HG02884 (cell line): ENCODE data around the gene ARL14EP.

Source experiments
- ATAC-seq: cut with Tn5 transposase; IDR thresholded peaks from one replicate; pipeline ENCODE4 v1.9.1; 2021; ENCODE audit warnings: mild to moderate bottlenecking, moderate library complexity; ENCODE audit not compliant: unreplicated experiment

The ARL14EP gene

DNA sequence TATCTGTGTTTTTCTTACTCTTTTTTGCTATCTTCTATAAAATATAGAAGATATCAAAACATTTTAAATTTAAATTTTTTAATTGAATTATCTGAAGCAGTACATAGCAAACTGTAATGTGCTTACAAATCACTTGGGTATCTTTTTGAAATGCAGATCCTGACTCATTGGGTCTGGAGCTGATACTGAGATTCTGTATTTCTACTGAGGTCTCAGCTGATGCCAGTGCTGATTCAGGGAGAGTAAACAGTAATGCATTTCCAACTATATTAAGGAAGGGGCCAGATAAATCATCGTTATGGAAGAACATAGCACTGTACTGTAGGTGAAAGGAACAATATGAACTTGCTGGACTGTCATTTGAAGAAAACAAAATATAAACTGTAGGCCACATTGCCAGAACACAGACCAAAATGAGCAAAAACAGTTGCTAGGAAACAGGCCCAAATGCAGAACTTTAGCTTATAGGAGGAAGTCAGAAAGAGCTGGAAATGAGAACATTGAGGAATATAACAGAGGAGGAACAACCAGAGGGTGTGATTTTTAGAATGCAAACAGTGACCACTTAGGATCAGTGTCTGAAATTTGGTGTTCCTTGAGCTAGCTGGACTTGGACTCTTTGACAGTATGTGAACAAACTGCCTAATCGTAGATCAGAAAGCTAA lies 3.3 kb downstream of the ARL14EP start:
- ATAC-seq, result no peak

GRCh38 chr11:30326906-30327305 lies 4.0 kb downstream of the ARL14EP start:
- ATAC-seq, result no peak

DNA sequence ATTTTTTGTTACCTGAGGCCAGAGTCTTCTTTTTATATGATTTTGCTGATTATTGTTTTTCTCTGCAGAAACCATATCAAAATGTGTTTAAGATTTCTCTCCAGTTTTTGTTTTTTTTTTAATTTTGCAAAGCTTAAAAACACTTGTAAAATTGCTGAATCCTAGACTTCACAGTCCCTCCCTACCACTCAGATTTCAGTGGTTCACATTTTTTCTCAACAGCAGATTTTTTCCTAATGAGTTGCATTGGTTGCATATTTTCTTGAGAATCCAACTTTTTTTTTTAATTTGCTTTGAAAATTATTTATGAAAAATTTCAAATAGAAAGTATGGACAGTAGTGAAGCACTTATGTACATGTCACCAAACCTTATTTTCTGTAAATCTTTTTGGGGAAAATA lies 5.8 kb downstream of the ARL14EP start:
- no peak for ATAC-seq

DNA sequence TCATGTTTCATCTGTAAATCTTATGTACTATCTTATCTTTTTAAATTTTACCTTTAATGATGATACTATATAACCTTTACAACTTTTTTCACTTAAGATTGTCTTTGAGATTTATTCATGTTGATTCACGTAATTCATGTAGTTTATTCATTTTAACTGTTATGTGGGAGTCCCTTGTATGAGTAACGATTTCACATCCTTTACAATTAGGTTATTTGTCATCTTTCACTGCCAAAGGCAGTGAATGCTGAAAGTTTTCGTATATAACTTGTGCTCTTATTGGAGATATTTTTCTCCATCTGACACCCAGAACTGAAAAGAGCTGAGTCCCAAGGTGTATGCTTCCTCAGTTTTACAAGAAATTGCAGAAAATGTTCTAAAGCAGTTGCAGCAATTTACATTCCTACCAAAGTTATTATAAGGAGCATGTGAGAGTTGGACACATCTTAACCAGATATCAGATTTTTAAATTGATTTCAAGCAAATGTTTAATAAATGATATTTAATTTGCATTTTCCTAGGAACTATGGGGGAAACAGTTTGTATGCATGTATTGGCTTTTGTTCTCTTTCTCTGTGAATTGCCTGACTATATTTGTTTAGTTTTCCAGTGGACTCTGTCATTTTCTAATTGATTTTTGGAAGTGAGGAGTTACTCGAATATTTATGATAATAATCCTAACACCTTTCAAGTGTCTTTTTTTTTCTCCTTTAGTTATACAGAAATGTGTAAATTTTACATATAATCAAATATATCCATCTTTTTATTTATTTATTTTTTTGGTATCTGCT lies 6.4 kb downstream of the ARL14EP start:
- no peak for ATAC-seq

GRCh38 chr11:30333405-30333804 lies 10.5 kb downstream of the ARL14EP start:
- ATAC-seq, result peak; percentile 70

GRCh38 chr11:30342736-30343166 lies 19.8 kb downstream of the ARL14EP start:
- ATAC-seq, result peak; percentile 91

- peak; percentile 26 for ATAC-seq
These were observed 21.2 kb downstream of the ARL14EP start for GRCh38 chr11:30344085-30344484.

- ATAC-seq, result no peak
These were observed 22.7 kb downstream of the ARL14EP start for GRCh38 chr11:30345644-30346043.

DNA sequence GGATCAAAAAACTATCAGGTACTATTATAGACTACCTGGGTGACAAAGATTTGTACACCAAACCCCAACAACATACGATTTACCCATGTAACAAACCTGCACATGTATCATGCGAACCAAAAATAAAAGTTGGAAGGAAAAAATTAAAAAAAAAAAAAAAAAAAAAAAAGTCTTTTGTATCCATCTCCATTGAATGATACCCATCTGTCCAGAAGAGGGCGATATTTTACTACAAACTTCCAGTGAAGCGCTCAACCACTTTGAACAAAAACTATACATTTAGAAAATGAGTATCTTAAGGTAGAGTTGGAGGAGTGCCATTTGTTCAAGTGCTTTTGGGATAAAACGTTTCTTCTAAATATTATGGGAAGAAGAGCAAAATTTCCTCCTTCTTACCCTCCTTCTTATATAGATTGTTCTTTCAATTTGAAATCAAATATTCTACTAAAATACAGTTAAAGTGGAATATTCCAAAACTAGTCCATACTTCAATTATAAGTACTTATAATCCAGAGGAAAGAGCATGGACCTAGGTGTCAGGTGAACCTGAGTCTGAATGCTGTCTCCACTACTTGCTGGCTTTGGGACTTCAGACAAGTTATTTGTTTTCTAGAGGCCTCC lies 23.3 kb downstream of the ARL14EP start:
- no peak for ATAC-seq

DNA sequence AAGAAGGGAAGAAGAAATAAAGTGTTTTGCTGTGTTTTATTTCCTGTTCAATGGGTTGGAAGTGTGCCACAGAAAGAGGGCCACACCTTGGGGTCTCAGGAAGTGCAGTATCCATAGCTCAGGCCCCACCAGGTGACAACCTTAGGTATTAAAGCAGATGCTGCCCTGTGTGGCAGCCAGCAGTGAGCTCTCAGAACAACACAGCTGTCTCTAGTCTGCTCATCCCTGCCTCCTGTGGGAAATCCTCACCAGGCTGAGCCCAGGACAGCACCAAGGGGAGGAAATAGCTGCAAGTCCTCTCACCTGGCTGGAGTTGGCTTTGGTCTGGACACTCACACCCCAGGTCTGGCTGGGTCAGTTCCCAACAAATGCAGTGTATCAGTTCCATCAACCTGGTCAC lies 25.1 kb downstream of the ARL14EP start:
- ATAC-seq, result no peak

- no peak for ATAC-seq
These were observed 27.0 kb downstream of the ARL14EP start for GRCh38 chr11:30349885-30350284.

DNA sequence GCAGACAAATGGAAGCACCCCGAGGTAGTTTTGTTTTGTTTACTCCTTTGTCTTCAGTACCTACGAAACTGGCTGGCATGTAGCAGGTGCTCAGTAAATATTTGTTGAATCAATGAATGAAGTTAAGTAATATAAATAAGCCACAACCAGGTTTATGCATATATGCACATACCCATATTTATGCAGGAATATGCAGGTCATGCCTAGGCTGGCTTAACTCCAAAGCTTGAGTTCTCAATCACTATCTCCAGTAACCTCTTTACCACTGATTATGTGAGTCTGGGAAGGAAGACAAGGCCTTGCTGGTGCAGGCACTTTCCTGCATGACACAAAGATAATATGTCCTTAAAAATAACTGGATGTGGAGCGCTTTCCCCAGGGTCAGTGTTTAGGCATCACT lies 27.5 kb downstream of the ARL14EP start:
- ATAC-seq, result no peak

DNA sequence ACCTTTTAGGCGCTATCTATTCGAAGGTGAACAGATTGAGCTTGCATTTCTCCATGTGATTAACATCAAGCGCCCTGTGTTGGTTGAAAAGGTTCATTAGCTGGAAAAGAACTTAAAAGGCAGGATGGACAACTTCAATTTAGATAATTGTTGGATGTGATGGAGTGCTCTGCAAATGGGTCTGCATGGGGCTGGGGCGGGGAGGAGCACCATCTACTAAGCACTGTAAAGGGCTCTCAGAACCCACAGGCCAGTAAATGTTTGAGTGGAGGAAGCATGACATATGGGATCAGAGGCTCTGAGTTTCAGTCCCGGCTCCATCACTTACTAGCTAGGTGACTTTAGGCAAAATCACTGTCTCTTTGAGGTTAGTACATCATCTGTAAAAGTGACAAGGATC lies 28.2 kb downstream of the ARL14EP start:
- no peak for ATAC-seq

GRCh38 chr11:30356391-30356790 lies 33.5 kb downstream of the ARL14EP start:
- ATAC-seq, result no peak

GRCh38 chr11:30357872-30358271 lies 35.0 kb downstream of the ARL14EP start:
- ATAC-seq, result no peak

DNA sequence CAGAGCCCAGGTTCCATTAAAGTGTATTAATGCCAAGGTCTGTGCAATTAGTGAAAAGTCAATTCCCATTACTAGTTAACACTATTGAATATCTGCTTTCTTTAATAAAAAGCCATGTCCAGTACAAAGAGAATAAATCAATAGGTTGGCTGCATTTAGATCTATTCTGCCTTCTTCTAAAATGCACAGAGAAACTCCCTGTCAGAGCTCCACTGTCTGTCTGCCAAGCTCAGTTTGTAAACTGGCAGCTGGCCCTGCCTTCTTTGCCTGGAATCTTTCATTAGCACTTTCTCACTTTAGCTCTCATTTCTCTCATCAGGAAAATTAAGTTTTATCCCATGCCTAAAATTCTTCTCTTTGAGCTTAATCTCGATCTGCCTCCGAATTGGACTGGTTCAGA lies 35.6 kb downstream of the ARL14EP start:
- ATAC-seq, result no peak

GRCh38 chr11:30360741-30361140 lies 37.8 kb downstream of the ARL14EP start:
- ATAC-seq, result no peak

DNA sequence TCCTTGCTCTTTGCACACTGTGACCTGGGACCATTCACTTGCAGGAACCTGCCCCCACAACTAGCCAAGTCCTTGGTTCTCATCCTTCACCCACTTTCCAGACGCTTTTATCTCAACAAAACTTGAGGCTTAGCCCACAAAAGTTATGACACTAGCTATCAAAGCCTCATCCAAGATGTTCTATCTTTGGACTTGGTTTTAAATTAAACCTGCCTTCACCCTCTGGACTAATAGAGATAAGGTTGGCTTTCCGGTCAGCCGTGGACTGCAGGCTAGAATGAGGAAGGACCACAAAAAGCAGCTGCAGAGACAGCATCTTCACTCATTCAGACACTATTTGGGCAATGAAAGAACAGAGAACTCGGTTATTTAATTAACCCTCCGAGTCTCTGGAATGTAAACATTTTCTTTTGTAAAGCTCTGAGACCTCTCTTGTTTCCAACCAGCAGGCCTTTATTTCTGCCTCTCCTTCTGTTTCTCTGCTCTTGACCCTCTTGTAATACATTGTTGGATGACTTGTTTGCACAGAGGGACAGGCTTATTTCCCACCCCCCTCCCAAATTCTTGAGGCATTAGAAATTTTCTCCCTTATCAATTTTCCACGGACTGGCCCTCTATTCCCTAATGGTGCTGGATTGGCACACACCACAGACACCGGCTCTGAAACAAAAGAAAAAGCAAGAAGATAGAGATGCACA lies 41.4 kb downstream of the ARL14EP start:
- no peak for ATAC-seq

DNA sequence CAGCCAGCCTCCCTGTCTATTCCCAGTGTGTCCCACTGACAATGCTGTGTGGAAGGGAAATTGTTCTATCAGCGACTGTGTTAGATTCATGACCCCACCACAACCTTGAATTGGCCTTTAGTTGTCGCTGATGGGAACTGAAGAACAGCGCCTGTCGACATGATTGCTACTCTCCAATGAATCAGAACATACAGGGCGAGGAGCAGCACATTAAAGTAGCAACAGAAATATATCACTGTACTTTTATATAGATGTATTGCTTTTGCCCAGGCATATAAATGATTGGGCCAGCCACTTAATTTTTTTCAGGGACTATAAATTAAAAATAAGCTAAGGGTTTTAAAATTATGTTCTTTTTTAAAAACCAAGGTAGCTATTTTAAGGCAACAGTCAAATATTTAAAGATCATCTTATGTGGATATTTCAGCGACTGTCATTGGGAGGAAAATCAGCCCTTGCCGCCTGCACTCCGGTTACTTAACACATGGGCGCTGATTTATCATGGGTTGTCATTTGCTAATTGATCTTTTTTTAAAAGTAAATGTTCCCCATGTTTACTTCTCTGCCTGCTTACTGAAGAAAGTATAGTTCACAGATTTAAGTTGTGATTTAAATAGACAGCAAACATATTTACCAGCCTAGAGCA lies 42.1 kb downstream of the ARL14EP start:
- ATAC-seq, result no peak

GRCh38 chr11:30365793-30366517 lies 43.1 kb downstream of the ARL14EP start:
- ATAC-seq, result peak; percentile 78
